CD4-positive, alpha-beta T cell (primary cell): ENCODE results near the gene INPP5A. TPM values are rescaled to one million over a fixed set of nuclear protein-coding genes. Genes with fewer than 3 reads are reported as not detected.
"Not testable (repeated sequence)": the region's sequence is repeated elsewhere in the genome, so short reads cannot be mapped to it uniquely, and the experiment has no call there.

Experiments
- ATAC-seq: fragments of 200-7000 bp; cut with Tn5 transposase; one replicate; pipeline ENCODE4 v1.10.0; 2022; ENCODE audit warnings: mild to moderate bottlenecking; ENCODE audit not compliant: poor library complexity
- CTCF ChIA-PET: fragments of 350-600 bp; sonication (Branson Sonifier 250); formaldehyde crosslinking; loops from one replicate; lab custom pipeline; 2021; ENCODE audit warnings: antibody characterized with exemption, inconsistent platforms; lab: Charles Lee
- POLR2A ChIA-PET: fragments of 350-600 bp; sonication (Branson Sonifier 250); formaldehyde crosslinking; loops from one replicate; lab custom pipeline; 2021; ENCODE audit warnings: antibody characterized with exemption, inconsistent platforms; lab: Charles Lee
- DNase-seq, 14 experiments: peaks; one replicate each; pipeline ENCODE4 v3.0.0-alpha.2; 2013 to 2020; ENCODE audit warnings: mixed read lengths in 2 of 14
- H3K27ac ChIP-seq, 2 donors: one replicate each; pipeline versions ENCODE4 v1.5.1 to v1.7.0; 2013; ENCODE audit warnings: low read length in 2 of 2, low read depth in 1 of 2, mild to moderate bottlenecking in 1 of 2
- H3K27me3 ChIP-seq, 2 experiments: 1 replicate in 1 of 2; 2 replicates in 1 of 2; pipeline versions ENCODE4 v1.6.1 to v1.7.0; 2013; ENCODE audit warnings: low read length in 2 of 2, control low read depth in 1 of 2, mild to moderate bottlenecking in 1 of 2, moderate library complexity in 1 of 2; ENCODE audit not compliant: insufficient read depth in 2 of 2, control insufficient read depth in 1 of 2
- H3K36me3 ChIP-seq: one replicate; pipeline ENCODE4 v1.6.1; 2013; ENCODE audit warnings: low read length, control low read depth; ENCODE audit not compliant: insufficient read depth
- H3K4me1 ChIP-seq: one replicate; pipeline ENCODE4 v1.6.1; 2013; ENCODE audit warnings: low read length, control low read depth; ENCODE audit not compliant: insufficient read depth
- H3K4me3 ChIP-seq: one replicate; pipeline ENCODE4 v1.5.1; 2013; ENCODE audit warnings: mild to moderate bottlenecking, low read length, moderate library complexity
- H3K9me3 ChIP-seq, 2 experiments: 1 replicate in 1 of 2; 2 replicates in 1 of 2; pipeline versions ENCODE4 v1.6.1 to v1.7.0; 2013; ENCODE audit warnings: low read length in 2 of 2, mild to moderate bottlenecking in 2 of 2, control low read depth in 1 of 2, moderate library complexity in 1 of 2; ENCODE audit not compliant: control insufficient read depth in 1 of 2, insufficient read depth in 1 of 2
- H3K27ac Mint-ChIP-seq: one replicate; pipeline ENCODE4 v1.8.0; 2020; ENCODE audit warnings: mixed read lengths
- H3K27me3 Mint-ChIP-seq: one replicate; pipeline ENCODE4 v1.8.0; 2021; ENCODE audit warnings: mixed read lengths
- H3K36me3 Mint-ChIP-seq: one replicate; pipeline ENCODE4 v1.8.0; 2021; ENCODE audit warnings: low read depth, mixed read lengths
- H3K4me1 Mint-ChIP-seq: one replicate; pipeline ENCODE4 v1.8.0; 2021; ENCODE audit warnings: low read depth, mixed read lengths
- H3K4me3 Mint-ChIP-seq: one replicate; pipeline ENCODE4 v1.8.0; 2020; ENCODE audit warnings: mild to moderate bottlenecking, mixed read lengths
- H3K9me3 Mint-ChIP-seq: one replicate; pipeline ENCODE4 v1.8.0; 2020; ENCODE audit warnings: mixed read lengths
- CTCF ChIP-seq: fragments of 200-600 bp; IDR thresholded peaks from one replicate; pipeline ENCODE4 v1.8.0; 2022; ENCODE audit warnings: antibody characterized with exemption, mild to moderate bottlenecking
- intact Hi-C, 2 experiments: fragments of 100-400 bp; cut with DNase I in 1 of 2; cut with micrococcal nuclease in 1 of 2; formaldehyde crosslinking; loops; one replicate each; pipeline versions ENCODE4 v1.15.1 to v1.9.0; 2023 to 2025; cut with DNase I, micrococcal nuclease
- total RNA-seq, 174 experiments: library from RNA in 2 of 174; stranded (reverse) in 2 of 174; gene quantifications; one replicate each; pipeline ENCODE4 v1.2.3 and lab custom pipeline; 2021 to 2026

INPP5A gene
- total RNA-seq, 2 experiments from 2014 or later: 22.0 to 24.8 TPM

- TF ChIP-seq CTCF: no peak
- Histone ChIP-seq H3K27ac (no peak overlapping the region), H3K4me1 (peaks cover 43% of the 10 kb centered on the region), H3K36me3 (no peaks in the 10 kb centered on the region), H3K27me3 (no peaks in the 10 kb centered on the region), H3K9me3 (no peaks in the 10 kb centered on the region), H3K4me3 (no peak overlapping the region)
- DNase-seq: peak in 2 of 14 experiments; percentile 58 to 59
- H3K4me1 Mint-ChIP-seq: peaks cover 15% of the 10 kb centered on the region
- ATAC-seq: peak; percentile 20
- no peaks in the 10 kb centered on the region for H3K36me3 Mint-ChIP-seq
- intact Hi-C loops: no loop called here
- no peaks in the 10 kb centered on the region for H3K27me3 Mint-ChIP-seq
- ChIA-PET POLR2A (interaction anchor here (1.0 kb wide), 1 partner anchor 33 kb away, joined by 3 read pairs; the partner anchor contains the start of gene INPP5A), CTCF (interaction anchor here (1.3 kb wide), 1 partner anchor 31 kb away, joined by 4 read pairs; no protein-coding TSS in a partner anchor)
- peak overlapping the region; percentile 27 for H3K4me3 Mint-ChIP-seq
- no peaks in the 10 kb centered on the region for H3K9me3 Mint-ChIP-seq
- no peak overlapping the region for H3K27ac Mint-ChIP-seq
Observed at GRCh38 chr10:132570771-132571649, 33.4 kb downstream of the INPP5A start.

- intact Hi-C loops: no loop called here
- H3K9me3 ChIP-seq: no peaks in the 10 kb centered on the region
- no peaks in the 10 kb centered on the region for H3K27me3 Mint-ChIP-seq
- H3K36me3 ChIP-seq: no peaks in the 10 kb centered on the region
- H3K4me1 Mint-ChIP-seq: peaks cover 24% of the 10 kb centered on the region
- DNase-seq (peak in 13 of 14 experiments; percentile 24 to 69 (median 44)), ATAC-seq (peak; percentile 77)
- no peaks in the 10 kb centered on the region for H3K27me3 ChIP-seq
- H3K36me3 Mint-ChIP-seq: no peaks in the 10 kb centered on the region
- TF ChIP-seq CTCF: no peak
- H3K4me1 ChIP-seq: peaks cover 47% of the 10 kb centered on the region
- H3K27ac ChIP-seq: no peak overlapping the region
- peak overlapping the region; percentile 27 for H3K4me3 Mint-ChIP-seq
- ChIA-PET CTCF (interaction anchor here (1.3 kb wide), 1 partner anchor 32 kb away, joined by 4 read pairs; no protein-coding TSS in a partner anchor), POLR2A (interaction anchor here (1.0 kb wide), 1 partner anchor 34 kb away, joined by 3 read pairs; the partner anchor contains the start of gene INPP5A)
- H3K4me3 ChIP-seq: peak overlapping the region; percentile 0
- no peaks in the 10 kb centered on the region for H3K9me3 Mint-ChIP-seq
- no peak overlapping the region for H3K27ac Mint-ChIP-seq
Observed at GRCh38 chr10:132571650-132572544, 34.3 kb downstream of the INPP5A start.

- H3K36me3 Mint-ChIP-seq: no peaks in the 10 kb centered on the region
- H3K27me3 ChIP-seq: no peaks in the 10 kb centered on the region
- DNase-seq (no peak), ATAC-seq (no peak)
- no peaks in the 10 kb centered on the region for H3K9me3 ChIP-seq
- no peaks in the 10 kb centered on the region for H3K36me3 ChIP-seq
- peaks cover 29% of the 10 kb centered on the region for H3K4me1 Mint-ChIP-seq
- no peak for TF ChIP-seq CTCF
- no peaks in the 10 kb centered on the region for H3K9me3 Mint-ChIP-seq
- ChIA-PET CTCF (interaction anchor here (1.3 kb wide), 1 partner anchor 33 kb away, joined by 4 read pairs; no protein-coding TSS in a partner anchor), POLR2A (no interaction called here)
- H3K27ac ChIP-seq: no peak overlapping the region
- peaks cover 49% of the 10 kb centered on the region for H3K4me1 ChIP-seq
- H3K4me3 ChIP-seq: no peak overlapping the region
- intact Hi-C loops: no loop called here
- H3K27me3 Mint-ChIP-seq: no peaks in the 10 kb centered on the region
- no peak overlapping the region for H3K27ac Mint-ChIP-seq
- no peak overlapping the region for H3K4me3 Mint-ChIP-seq
Observed at GRCh38 chr10:132572545-132572937, 35.0 kb downstream of the INPP5A start.

GRCh38 chr10:132572946-132573345, 35.4 kb downstream of the INPP5A start:
- H3K36me3 ChIP-seq, H3K27me3 Mint-ChIP-seq, H3K9me3 Mint-ChIP-seq, POLR2A ChIA-PET, H3K9me3 ChIP-seq, H3K27me3 ChIP-seq, H3K36me3 Mint-ChIP-seq, intact Hi-C loops, ATAC-seq, H3K27ac Mint-ChIP-seq, H3K4me3 ChIP-seq, H3K4me3 Mint-ChIP-seq, H3K27ac ChIP-seq, DNase-seq, CTCF ChIA-PET: not testable (repeated sequence)
- H3K4me1 Mint-ChIP-seq: peaks cover 33% of the 10 kb centered on the region
- peaks cover 52% of the 10 kb centered on the region for H3K4me1 ChIP-seq
